K562 (cell line): ENCODE data around the gene DNAH8. TPM values are rescaled to one million over a fixed set of nuclear protein-coding genes. Genes with fewer than 3 reads are reported as not detected.

Experiments
- ATAC-seq: fragments of 200-7000 bp; cut with Tn5 transposase; 3 replicates; pipeline ENCODE4 v1.9.1; 2020; ENCODE audit warnings: moderate library complexity
- BruUV-seq: library from RNA; stranded (reverse); fragments of 400-500 nt; replicated peaks from 2 replicates; lab custom pipeline; 2021; lab: Mats Ljungman, UMichigan
- CTCF ChIA-PET: fragments of 300-600 bp; formaldehyde crosslinking; extraction: SDS; loops from one replicate; lab custom pipeline; 2021; ENCODE audit warnings: low intra/inter-chr PET ratio; lab: Yijun Ruan, JAX
- POLR2A ChIA-PET: fragments of 300-600, 350-650 bp; sonication (Branson Sonifier 250); formaldehyde crosslinking; extraction: SDS; loops from one replicate; lab custom pipeline; 2021; ENCODE audit warnings: antibody characterized with exemption, inconsistent platforms; lab: Yijun Ruan, JAX
- DNase-seq, 4 experiments: peaks; one replicate each; pipeline versions ENCODE4 v3.0.0 to v3.0.0-alpha.2; 2011 to 2018; ENCODE audit warnings: low spot score in 3 of 4, mixed read lengths in 3 of 4; ENCODE audit errors: extremely low read depth in 1 of 4
- FAIRE-seq: peaks from 2 replicates; lab custom pipeline; 2011; peaks lifted over from hg19 to GRCh38; lab: Jason Lieb, UNC
- H2AFZ ChIP-seq: 2 replicates; pipeline ENCODE4 v1.6.0; 2011; ENCODE audit warnings: low read depth, low read length, control low read depth, inconsistent platforms
- H3K27ac ChIP-seq: fragments of 200-600 bp; 3 replicates; pipeline ENCODE4 v1.8.0; 2011; ENCODE audit warnings: low read depth, mild to moderate bottlenecking, control low read depth, inconsistent platforms, low read length, moderate library complexity, mixed read lengths; ENCODE audit errors: extremely low read depth
- H3K27me3 ChIP-seq, 2 experiments: fragments of 300-600 bp in 1 of 2; 2 replicates in 1 of 2; 3 replicates in 1 of 2; pipeline versions ENCODE4 v1.6.0 to v1.8.0; 2011; ENCODE audit warnings: inconsistent platforms in 2 of 2, low read length in 2 of 2, mild to moderate bottlenecking in 1 of 2, mixed read lengths in 1 of 2, moderate library complexity in 1 of 2; ENCODE audit not compliant: control insufficient read depth in 2 of 2, insufficient read depth in 2 of 2
- H3K36me3 ChIP-seq: fragments of 300-600 bp; 3 replicates; pipeline ENCODE4 v1.8.0; 2011; ENCODE audit warnings: mild to moderate bottlenecking, low read length, inconsistent platforms; ENCODE audit not compliant: control insufficient read depth, insufficient read depth
- H3K4me1 ChIP-seq, 2 experiments: fragments of 200-600 bp in 1 of 2; replicated peaks in 1 of 2; 2 replicates in 1 of 2; 3 replicates in 1 of 2; pipeline versions ENCODE4 v1.5.1 to v1.8.0; 2011; ENCODE audit warnings: inconsistent platforms in 2 of 2, low read length in 2 of 2, mild to moderate bottlenecking in 1 of 2, mixed read lengths in 1 of 2, moderate library complexity in 1 of 2; ENCODE audit not compliant: control insufficient read depth in 2 of 2, insufficient read depth in 2 of 2
- H3K4me2 ChIP-seq: 2 replicates; pipeline ENCODE4 v1.6.1; 2011; ENCODE audit warnings: low read length, control low read depth, inconsistent platforms, mixed read lengths; ENCODE audit not compliant: insufficient read depth
- H3K4me3 ChIP-seq: fragments of 200-600 bp; sonication (generic), shearing (Covaris generic); 2 replicates; pipeline ENCODE4 v1.5.1; 2016; ENCODE audit warnings: control low read depth, inconsistent platforms
- H3K79me2 ChIP-seq: fragments of 200-600 bp; 3 replicates; pipeline ENCODE4 v1.8.0; 2011; ENCODE audit warnings: low read length, inconsistent platforms; ENCODE audit not compliant: control insufficient read depth, insufficient read depth
- H3K9ac ChIP-seq, 2 experiments: 2 replicates each; pipeline versions ENCODE4 v1.6.0 to v1.6.1; 2011; ENCODE audit warnings: low read depth in 2 of 2, low read length in 2 of 2, control low read depth in 1 of 2, inconsistent platforms in 1 of 2, mild to moderate bottlenecking in 1 of 2, mixed read lengths in 1 of 2; ENCODE audit not compliant: insufficient read depth in 1 of 2
- H3K9me1 ChIP-seq: one replicate; pipeline ENCODE4 v1.6.0; 2011; ENCODE audit warnings: inconsistent platforms, mild to moderate bottlenecking, low read length, moderate library complexity; ENCODE audit not compliant: control insufficient read depth, insufficient read depth
- H3K9me3 ChIP-seq: replicated peaks from 2 replicates; pipeline ENCODE4 v1.5.1; 2011; ENCODE audit warnings: low read depth, low read length, inconsistent platforms; ENCODE audit not compliant: control insufficient read depth, insufficient read depth
- H4K20me1 ChIP-seq: replicated peaks from 2 replicates; pipeline ENCODE4 v1.6.1; 2011; ENCODE audit warnings: low read length, inconsistent platforms, mixed read lengths; ENCODE audit not compliant: control insufficient read depth, insufficient read depth
- ATF7 ChIP-seq: fragments of 450-650 bp; IDR thresholded peaks from 2 replicates; pipeline ENCODE4 v1.7.1; 2014; ENCODE audit warnings: mild to moderate bottlenecking, moderate library complexity
- BRF1 ChIP-seq: IDR thresholded peaks from 3 replicates; pipeline ENCODE4 v1.6.1; 2011; ENCODE audit warnings: borderline replicate concordance, mild to moderate bottlenecking; ENCODE audit not compliant: insufficient read length; ENCODE audit errors: extremely low read depth
- CCAR2 ChIP-seq: fragments of 200-400 bp; formaldehyde crosslinking; IDR thresholded peaks from 2 replicates; pipeline ENCODE4 v1.6.1; 2017; ENCODE audit warnings: mild to moderate bottlenecking, low read depth, low read length
- TRIM24 ChIP-seq, 2 experiments: fragments of 450-650 bp; IDR thresholded peaks; 2 replicates each; pipeline ENCODE4 v1.6.1; 2016
- WGBS: fragments of 100-300 bp; shearing (Covaris generic); methylation state at CpG from one replicate; pipeline ENCODE4 v1.1.6; 2016; ENCODE audit warnings: low coverage, mixed read lengths; ENCODE audit not compliant: insufficient coverage; ENCODE audit errors: missing lambda C conversion rate; 5-methylcytosine and 5-hydroxymethylcytosine counted together
- in situ Hi-C: fragments of 300-500 bp; cut with MboI; formaldehyde crosslinking; loops from 4 replicates; pipeline ENCODE4 v1.15.0; 2018; ENCODE audit warnings: inconsistent platforms, mixed read lengths
- intact Hi-C: fragments of 100-400 bp; cut with micrococcal nuclease; formaldehyde crosslinking; loops from 2 replicates; pipeline ENCODE4 v1.14.2; 2022
- polyA plus RNA-seq, 8 experiments: library from polyadenylated mRNA; depleted of rRNA in 4 of 8; stranded (reverse) in 5 of 8; unstranded in 3 of 8; fragments of >200 nt; fragmentation: Nextera tagmentation in 2 of 8; fragmentation: Illumina TruSeq in 1 of 8; extraction: Ambion mirVana in 2 of 8; extraction: Trizol in 1 of 8; gene quantifications; 2 replicates each; pipeline versions ENCODE4 v1.2.1 to v1.2.3, GENCODE V29; 2011 to 2014; ENCODE audit warnings: inconsistent platforms in 1 of 8, missing spikeins in 1 of 8
- total RNA-seq, 7 experiments: library from RNA; depleted of rRNA in 6 of 7; stranded (reverse); fragments of >200 nt in 6 of 7; fragmentation: Illumina TruSeq in 2 of 7; extraction: Trizol in 2 of 7; gene quantifications; 2 replicates each; pipeline versions ENCODE4 v1.2.1 to v1.2.3, GENCODE V29; 2011 to 2021; ENCODE audit warnings: low replicate concordance in 1 of 7
- TF ChIP-seq, protein P1 (sequence below), 3 experiments: IDR thresholded peaks in 2 of 3; conservative IDR thresholded peaks in 1 of 3; 2 replicates each; pipeline ENCODE4 v1.5.1; 2011 to 2012; ENCODE audit warnings: low read length in 3 of 3, mild to moderate bottlenecking in 3 of 3, control low read depth in 2 of 3, improper control_type of control experiment in 1 of 3, inconsistent platforms in 1 of 3, low read depth in 1 of 3, mixed read lengths in 1 of 3, moderate library complexity in 1 of 3; ENCODE audit not compliant: insufficient read depth in 2 of 3

The DNAH8 gene
- total and polyA plus RNA-seq, 9 of the 15 experiments (the other 6 are each of a cell fraction or from before 2014, with no cell fraction given), result 1.2 to 4.2 (median 2.9) TPM

DNA sequence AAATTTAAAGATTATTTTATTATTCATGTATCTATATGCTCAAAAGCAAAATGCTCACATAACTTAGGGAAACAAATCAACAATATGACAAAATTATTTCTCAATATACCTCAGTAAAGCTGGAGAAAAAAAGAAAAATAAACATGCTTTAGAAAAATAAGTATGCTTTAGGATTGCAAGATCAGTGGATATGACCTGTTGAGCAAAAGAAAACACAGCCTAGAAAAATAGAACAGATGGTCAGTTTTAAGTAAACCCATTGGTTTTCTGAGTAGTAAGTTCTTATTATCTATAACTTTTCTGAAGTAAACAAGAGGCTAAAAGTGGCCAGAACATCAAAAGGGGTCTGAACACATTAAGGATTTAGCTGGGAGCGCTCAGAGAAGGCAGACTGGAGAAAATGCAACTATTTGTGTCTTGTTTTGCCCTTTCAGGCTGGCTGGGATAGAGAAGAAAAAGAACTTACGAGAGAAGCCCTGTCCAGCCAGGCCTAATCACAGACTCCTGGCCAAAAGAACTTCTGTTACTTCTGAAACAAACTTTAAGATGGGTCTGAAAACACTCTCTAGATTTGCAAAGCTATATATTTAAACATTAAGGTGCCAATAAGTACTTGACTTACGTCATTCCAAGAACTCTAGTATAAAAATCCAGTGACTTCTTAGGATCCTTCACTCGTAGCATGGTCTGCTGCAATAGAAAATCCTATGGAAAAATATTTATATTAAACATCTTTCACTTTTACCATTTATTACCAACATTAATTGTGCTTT, 28.7 kb upstream of the DNAH8 start:
- ATAC-seq (no peak), DNase-seq (no peak), FAIRE-seq (no peak)
- 97% methylated on average over 4 of the region's 4 CpGs for WGBS
- no peak overlapping the region for H2AFZ ChIP-seq
- in situ Hi-C loops, result no loop called here
- no peaks in the 10 kb centered on the region for H3K4me1 ChIP-seq
- no peak overlapping the region for H3K4me2 ChIP-seq
- H3K9me3 ChIP-seq, result no peaks in the 10 kb centered on the region
- no peak overlapping the region for H3K27ac ChIP-seq
- no peak overlapping the region for H3K4me3 ChIP-seq
- peaks cover 60% of the 10 kb centered on the region for H3K36me3 ChIP-seq
- BruUV-seq, result no TSS peak
- H3K27me3 ChIP-seq, result no peaks in the 10 kb centered on the region
- peaks cover 18% of the 10 kb centered on the region for H4K20me1 ChIP-seq
- CTCF ChIA-PET, result no interaction called here
- intact Hi-C loops, result no loop called here
- H3K79me2 ChIP-seq, result peaks cover 68% of the 10 kb centered on the region
- no peaks in the 10 kb centered on the region for H3K9me1 ChIP-seq
- H3K9ac ChIP-seq, result no peak overlapping the region
- TF ChIP-seq BRF1, result no peak
- no peak for TF ChIP-seq ATF7
- peak; percentile 91; the same call in 1 of the 2 replicates for TF ChIP-seq CCAR2
- TF ChIP-seq, protein P1, sequence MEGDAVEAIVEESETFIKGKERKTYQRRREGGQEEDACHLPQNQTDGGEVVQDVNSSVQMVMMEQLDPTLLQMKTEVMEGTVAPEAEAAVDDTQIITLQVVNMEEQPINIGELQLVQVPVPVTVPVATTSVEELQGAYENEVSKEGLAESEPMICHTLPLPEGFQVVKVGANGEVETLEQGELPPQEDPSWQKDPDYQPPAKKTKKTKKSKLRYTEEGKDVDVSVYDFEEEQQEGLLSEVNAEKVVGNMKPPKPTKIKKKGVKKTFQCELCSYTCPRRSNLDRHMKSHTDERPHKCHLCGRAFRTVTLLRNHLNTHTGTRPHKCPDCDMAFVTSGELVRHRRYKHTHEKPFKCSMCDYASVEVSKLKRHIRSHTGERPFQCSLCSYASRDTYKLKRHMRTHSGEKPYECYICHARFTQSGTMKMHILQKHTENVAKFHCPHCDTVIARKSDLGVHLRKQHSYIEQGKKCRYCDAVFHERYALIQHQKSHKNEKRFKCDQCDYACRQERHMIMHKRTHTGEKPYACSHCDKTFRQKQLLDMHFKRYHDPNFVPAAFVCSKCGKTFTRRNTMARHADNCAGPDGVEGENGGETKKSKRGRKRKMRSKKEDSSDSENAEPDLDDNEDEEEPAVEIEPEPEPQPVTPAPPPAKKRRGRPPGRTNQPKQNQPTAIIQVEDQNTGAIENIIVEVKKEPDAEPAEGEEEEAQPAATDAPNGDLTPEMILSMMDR (IDR thresholded peaks at IDR 0.05 in 2 of 3, conservative IDR thresholded peaks at IDR 0.05 in 1 of 3; ENCODE audit: insufficient read depth in 2 of 3, low read depth in 1 of 3, low read length in 3 of 3), result no peak
- TF ChIP-seq TRIM24 (IDR thresholded peaks at IDR 0.05), result no peak
- POLR2A ChIA-PET, result interaction anchor here (0.7 to 1.8 kb wide), 3 partner anchors 10 to 16 kb away, joined by 3 to 6 read pairs (median 3); partner anchors contain the start of gene GLO1
